CD4-positive, alpha-beta T cell (primary cell): ENCODE results near the gene CDKN2B-AS1. TPM values are rescaled to one million over a fixed set of nuclear protein-coding genes. Genes with fewer than 3 reads are reported as not detected.
A peak's percentile ranks its signal among the peaks of the same experiment; 100 is the strongest.

Source experiments
- ATAC-seq: fragments of 200-7000 bp; cut with Tn5 transposase; one replicate; pipeline ENCODE4 v1.10.0; 2022; ENCODE audit warnings: mild to moderate bottlenecking; ENCODE audit not compliant: poor library complexity
- CTCF ChIA-PET: fragments of 350-600 bp; sonication (Branson Sonifier 250); formaldehyde crosslinking; loops from one replicate; lab custom pipeline; 2021; ENCODE audit warnings: antibody characterized with exemption, inconsistent platforms; lab: Charles Lee
- POLR2A ChIA-PET: fragments of 350-600 bp; sonication (Branson Sonifier 250); formaldehyde crosslinking; loops from one replicate; lab custom pipeline; 2021; ENCODE audit warnings: antibody characterized with exemption, inconsistent platforms; lab: Charles Lee
- DNase-seq, 14 experiments: peaks; one replicate each; pipeline ENCODE4 v3.0.0-alpha.2; 2013 to 2020; ENCODE audit warnings: mixed read lengths in 2 of 14
- H3K27ac ChIP-seq, 2 donors: one replicate each; pipeline versions ENCODE4 v1.5.1 to v1.7.0; 2013; ENCODE audit warnings: low read length in 2 of 2, low read depth in 1 of 2, mild to moderate bottlenecking in 1 of 2
- H3K27me3 ChIP-seq, 2 experiments: 1 replicate in 1 of 2; 2 replicates in 1 of 2; pipeline versions ENCODE4 v1.6.1 to v1.7.0; 2013; ENCODE audit warnings: low read length in 2 of 2, control low read depth in 1 of 2, mild to moderate bottlenecking in 1 of 2, moderate library complexity in 1 of 2; ENCODE audit not compliant: insufficient read depth in 2 of 2, control insufficient read depth in 1 of 2
- H3K36me3 ChIP-seq: one replicate; pipeline ENCODE4 v1.6.1; 2013; ENCODE audit warnings: low read length, control low read depth; ENCODE audit not compliant: insufficient read depth
- H3K4me1 ChIP-seq: one replicate; pipeline ENCODE4 v1.6.1; 2013; ENCODE audit warnings: low read length, control low read depth; ENCODE audit not compliant: insufficient read depth
- H3K4me3 ChIP-seq: one replicate; pipeline ENCODE4 v1.5.1; 2013; ENCODE audit warnings: mild to moderate bottlenecking, low read length, moderate library complexity
- H3K9me3 ChIP-seq, 2 experiments: 1 replicate in 1 of 2; 2 replicates in 1 of 2; pipeline versions ENCODE4 v1.6.1 to v1.7.0; 2013; ENCODE audit warnings: low read length in 2 of 2, mild to moderate bottlenecking in 2 of 2, control low read depth in 1 of 2, moderate library complexity in 1 of 2; ENCODE audit not compliant: control insufficient read depth in 1 of 2, insufficient read depth in 1 of 2
- H3K27ac Mint-ChIP-seq: one replicate; pipeline ENCODE4 v1.8.0; 2020; ENCODE audit warnings: mixed read lengths
- H3K27me3 Mint-ChIP-seq: one replicate; pipeline ENCODE4 v1.8.0; 2021; ENCODE audit warnings: mixed read lengths
- H3K36me3 Mint-ChIP-seq: one replicate; pipeline ENCODE4 v1.8.0; 2021; ENCODE audit warnings: low read depth, mixed read lengths
- H3K4me1 Mint-ChIP-seq: one replicate; pipeline ENCODE4 v1.8.0; 2021; ENCODE audit warnings: low read depth, mixed read lengths
- H3K4me3 Mint-ChIP-seq: one replicate; pipeline ENCODE4 v1.8.0; 2020; ENCODE audit warnings: mild to moderate bottlenecking, mixed read lengths
- H3K9me3 Mint-ChIP-seq: one replicate; pipeline ENCODE4 v1.8.0; 2020; ENCODE audit warnings: mixed read lengths
- intact Hi-C, 2 experiments: fragments of 100-400 bp; cut with DNase I in 1 of 2; cut with micrococcal nuclease in 1 of 2; formaldehyde crosslinking; loops; one replicate each; pipeline versions ENCODE4 v1.15.1 to v1.9.0; 2023 to 2025; cut with DNase I, micrococcal nuclease
- total RNA-seq, 174 experiments: library from RNA in 2 of 174; stranded (reverse) in 2 of 174; gene quantifications; one replicate each; pipeline ENCODE4 v1.2.3 and lab custom pipeline; 2021 to 2026
- TF ChIP-seq, protein P1 (sequence below): fragments of 200-600 bp; IDR thresholded peaks from one replicate; pipeline ENCODE4 v1.8.0; 2022; ENCODE audit warnings: antibody characterized with exemption, mild to moderate bottlenecking

CDKN2B-AS1 gene
- total RNA-seq, 2 experiments from 2014 or later, result 0.25 to 0.30 TPM

- Histone ChIP-seq H3K27me3 (peaks cover 41 to 92% of the 10 kb centered on the region in 2 experiments), H3K36me3 (no peaks in the 10 kb centered on the region), H3K4me3 (no peak overlapping the region), H3K27ac (no peak overlapping the region), H3K9me3 (peaks cover 0 to 15% of the 10 kb centered on the region in 2 experiments), H3K4me1 (peaks cover 25% of the 10 kb centered on the region)
- Mint-ChIP-seq H3K4me3 (no peak overlapping the region), H3K4me1 (peaks cover 23% of the 10 kb centered on the region), H3K36me3 (no peaks in the 10 kb centered on the region), H3K9me3 (no peaks in the 10 kb centered on the region), H3K27me3 (peaks cover 93% of the 10 kb centered on the region), H3K27ac (no peak overlapping the region)
- intact Hi-C loops, result loop anchor here in 1 of 2 experiments (5.0 kb wide), 1 partner anchor 34 kb away; no protein-coding TSS in a partner anchor
- TF ChIP-seq, protein P1, sequence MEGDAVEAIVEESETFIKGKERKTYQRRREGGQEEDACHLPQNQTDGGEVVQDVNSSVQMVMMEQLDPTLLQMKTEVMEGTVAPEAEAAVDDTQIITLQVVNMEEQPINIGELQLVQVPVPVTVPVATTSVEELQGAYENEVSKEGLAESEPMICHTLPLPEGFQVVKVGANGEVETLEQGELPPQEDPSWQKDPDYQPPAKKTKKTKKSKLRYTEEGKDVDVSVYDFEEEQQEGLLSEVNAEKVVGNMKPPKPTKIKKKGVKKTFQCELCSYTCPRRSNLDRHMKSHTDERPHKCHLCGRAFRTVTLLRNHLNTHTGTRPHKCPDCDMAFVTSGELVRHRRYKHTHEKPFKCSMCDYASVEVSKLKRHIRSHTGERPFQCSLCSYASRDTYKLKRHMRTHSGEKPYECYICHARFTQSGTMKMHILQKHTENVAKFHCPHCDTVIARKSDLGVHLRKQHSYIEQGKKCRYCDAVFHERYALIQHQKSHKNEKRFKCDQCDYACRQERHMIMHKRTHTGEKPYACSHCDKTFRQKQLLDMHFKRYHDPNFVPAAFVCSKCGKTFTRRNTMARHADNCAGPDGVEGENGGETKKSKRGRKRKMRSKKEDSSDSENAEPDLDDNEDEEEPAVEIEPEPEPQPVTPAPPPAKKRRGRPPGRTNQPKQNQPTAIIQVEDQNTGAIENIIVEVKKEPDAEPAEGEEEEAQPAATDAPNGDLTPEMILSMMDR, result no peak
- ATAC-seq, result no peak
- DNase-seq, result no peak
- CTCF ChIA-PET, result interaction anchor here (0.6 to 3.6 kb wide), 2 partner anchors 193 to 540 kb away, joined by 4 to 37 read pairs; no protein-coding TSS in a partner anchor
- POLR2A ChIA-PET, result interaction anchor here (1.0 to 2.6 kb wide), 2 partner anchors 8 to 11 kb away, joined by 3 to 19 read pairs; partner anchors contain the start of genes CDKN2A and CDKN2B-AS1
Observed at GRCh38 chr9:22005702-22006606, 11.4 kb downstream of the CDKN2B-AS1 start.

DNA sequence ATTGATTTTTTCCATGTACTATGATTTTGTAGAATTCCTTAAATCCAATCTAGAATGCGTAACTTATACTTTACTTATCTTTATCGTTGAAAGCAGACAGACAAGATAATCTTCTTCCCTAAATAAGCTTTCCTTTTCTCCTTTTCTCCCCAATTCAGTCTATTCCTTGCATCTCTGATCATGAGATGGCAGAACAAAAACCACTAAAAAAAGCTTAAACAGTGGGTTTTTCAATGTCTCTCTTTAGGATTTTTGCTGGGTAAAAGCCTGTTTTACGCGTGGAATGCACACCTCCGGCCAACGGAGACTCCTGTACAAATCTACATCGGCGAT, 13.8 kb downstream of the CDKN2B-AS1 start:
- Histone ChIP-seq H3K4me1 (peaks cover 25% of the 10 kb centered on the region), H3K27ac (no peak overlapping the region), H3K36me3 (no peaks in the 10 kb centered on the region), H3K9me3 (peaks cover 0 to 15% of the 10 kb centered on the region in 2 experiments), H3K4me3 (peak overlapping the region; percentile 60), H3K27me3 (peaks cover 41 to 77% of the 10 kb centered on the region in 2 experiments)
- Mint-ChIP-seq H3K4me1 (peaks cover 23% of the 10 kb centered on the region), H3K36me3 (no peaks in the 10 kb centered on the region), H3K27me3 (peaks cover 90% of the 10 kb centered on the region), H3K27ac (no peak overlapping the region), H3K4me3 (peak overlapping the region; percentile 22), H3K9me3 (no peaks in the 10 kb centered on the region)
- DNase-seq (no peak), ATAC-seq (no peak)
- TF ChIP-seq, protein P1, result no peak
- POLR2A ChIA-PET, result interaction anchor here (0.6 to 2.6 kb wide), 7 partner anchors 14 to 206 kb away, joined by 3 to 19 read pairs (median 4); partner anchors contain the start of genes CDKN2A, CDKN2B-AS1 and MTAP
- CTCF ChIA-PET, result interaction anchor here (0.6 to 3.6 kb wide), 25 partner anchors 8 to 215 kb away, joined by 3 to 37 read pairs (median 4); partner anchors contain the start of genes CDKN2A, CDKN2B-AS1 and MTAP
- intact Hi-C loops, result loop anchor here (1.0 to 5.0 kb wide), 2 partner anchors 36 to 195 kb away; no protein-coding TSS in a partner anchor

DNA sequence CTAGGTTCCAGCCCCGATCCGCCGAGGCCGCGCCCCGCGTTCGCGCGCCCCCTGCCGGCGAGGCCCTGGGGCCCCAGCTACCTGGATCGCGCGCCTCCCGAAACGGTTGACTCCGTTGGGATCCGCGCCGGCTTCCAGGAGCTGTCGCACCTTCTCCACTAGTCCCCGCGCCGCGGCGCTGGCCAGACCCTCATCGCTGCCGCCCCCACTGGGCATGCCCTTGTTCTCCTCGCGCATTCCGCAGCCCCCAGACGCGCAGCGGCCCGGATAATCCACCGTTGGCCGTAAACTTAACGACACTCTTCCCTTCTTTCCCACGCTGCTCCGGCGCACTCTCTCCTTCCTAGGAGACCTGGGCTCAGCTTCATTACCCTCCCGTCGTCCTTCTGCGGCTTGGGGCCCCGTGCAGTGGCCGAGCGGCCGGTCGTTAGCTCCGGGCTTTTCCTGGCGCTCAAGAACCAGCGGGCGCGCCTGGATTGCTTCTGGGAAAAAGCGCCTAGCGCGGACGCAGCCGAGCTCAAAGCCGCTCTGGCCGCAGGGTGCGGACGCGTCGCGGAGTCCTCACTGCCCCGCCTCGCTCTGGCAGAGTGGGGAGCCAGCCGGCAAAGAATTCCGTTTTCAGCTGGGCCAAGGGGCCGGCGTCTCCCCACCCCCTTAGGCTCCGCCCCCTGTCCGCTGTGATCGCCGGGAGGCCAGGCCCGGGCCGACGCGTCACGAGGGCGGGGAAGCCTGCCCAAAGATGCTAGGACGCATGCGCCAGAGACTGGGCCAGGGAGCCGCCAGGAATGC, 14.3 kb downstream of the CDKN2B-AS1 start, which contains the start of gene CDKN2B:
CDKN2B (minus strand) TSS at position 589 of the 789 bp plus-strand sequence; CDS start at position 237, 352 bp downstream.
- POLR2A ChIA-PET, result interaction anchor here (0.6 to 2.6 kb wide), 7 partner anchors 14 to 207 kb away, joined by 3 to 19 read pairs (median 4); partner anchors contain the start of genes CDKN2A, CDKN2B-AS1 and MTAP
- H3K27me3 Mint-ChIP-seq, result peaks cover 89% of the 10 kb centered on the region
- TF ChIP-seq, protein P1, result peak; percentile 86
- H3K27ac Mint-ChIP-seq, result no peak within 1 kb of the TSS
- intact Hi-C loops, result loop anchor here (1.0 to 5.0 kb wide), 3 partner anchors 37 to 196 kb away; no protein-coding TSS in a partner anchor
- H3K4me1 ChIP-seq, result peaks cover 25% of the 10 kb centered on the region
- H3K4me1 Mint-ChIP-seq, result peaks cover 23% of the 10 kb centered on the region
- H3K27ac ChIP-seq, result no peak within 1 kb of the TSS
- H3K9me3 ChIP-seq, result peaks cover 0 to 15% of the 10 kb centered on the region in 2 experiments
- H3K27me3 ChIP-seq, result peaks cover 41 to 73% of the 10 kb centered on the region in 2 experiments
- no peaks in the 10 kb centered on the region for H3K36me3 Mint-ChIP-seq
- H3K4me3 Mint-ChIP-seq, result peak within 1 kb of the TSS; percentile 68
- no peaks in the 10 kb centered on the region for H3K36me3 ChIP-seq
- H3K9me3 Mint-ChIP-seq, result no peaks in the 10 kb centered on the region
- CTCF ChIA-PET, result interaction anchor here (0.6 to 3.6 kb wide), 25 partner anchors 9 to 215 kb away, joined by 3 to 37 read pairs (median 4); partner anchors contain the start of genes CDKN2A, CDKN2B-AS1 and MTAP
- peak; percentile 67 for ATAC-seq
- peak within 1 kb of the TSS; percentile 60 for H3K4me3 ChIP-seq
- peak in 13 of 14 experiments; percentile 37 to 86 (median 54) for DNase-seq
